ENCODE results near the gene SNRPB.
"Not testable (repeated sequence)": the region's sequence is repeated elsewhere in the genome, so short reads cannot be mapped to it uniquely, and the experiment has no call there.

The SNRPB gene

DNA sequence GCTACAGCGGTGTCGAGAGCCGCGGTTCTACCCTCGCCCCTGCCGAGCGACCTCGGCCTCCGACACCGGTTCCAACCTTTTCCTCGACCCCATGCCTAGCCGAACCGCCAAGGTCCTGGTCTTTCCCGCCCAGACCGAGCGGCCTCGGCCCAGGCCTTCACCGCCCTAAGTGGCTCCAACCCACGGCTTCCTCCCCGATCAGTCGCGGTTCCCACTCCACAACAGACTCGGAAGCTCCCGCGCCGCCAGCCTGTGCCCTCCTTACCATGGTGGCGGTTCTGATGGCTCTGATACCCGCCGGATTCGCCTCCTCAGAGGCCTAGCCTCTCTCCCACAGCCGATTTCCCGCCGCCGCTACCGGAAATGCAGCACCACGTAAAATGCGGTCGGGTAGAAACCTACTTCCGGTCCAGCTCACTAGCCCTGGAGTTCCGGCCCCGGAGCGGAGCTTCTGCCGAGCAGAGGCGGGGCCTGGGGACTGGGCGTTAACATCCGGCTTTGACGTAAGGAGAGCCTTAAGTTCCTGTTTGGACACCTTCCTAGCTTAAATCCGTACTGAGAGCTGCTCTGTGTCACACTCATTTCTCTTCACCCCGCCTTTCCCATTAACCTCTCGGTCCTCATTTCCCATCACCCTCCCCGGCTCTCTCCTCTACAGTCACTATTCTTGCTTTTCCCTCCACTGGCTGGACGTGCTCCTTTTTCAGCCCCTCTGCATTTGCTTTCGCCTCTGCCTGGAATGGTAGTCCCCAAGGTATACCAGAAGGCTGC lies at the start of gene SNRPB:
Gene SNRPB (minus strand): TSS at position 367 of the 771 bp plus-strand sequence. CDS start 99 bp downstream, at position 268.
- DNase-seq: peak; percentile 99

DNA sequence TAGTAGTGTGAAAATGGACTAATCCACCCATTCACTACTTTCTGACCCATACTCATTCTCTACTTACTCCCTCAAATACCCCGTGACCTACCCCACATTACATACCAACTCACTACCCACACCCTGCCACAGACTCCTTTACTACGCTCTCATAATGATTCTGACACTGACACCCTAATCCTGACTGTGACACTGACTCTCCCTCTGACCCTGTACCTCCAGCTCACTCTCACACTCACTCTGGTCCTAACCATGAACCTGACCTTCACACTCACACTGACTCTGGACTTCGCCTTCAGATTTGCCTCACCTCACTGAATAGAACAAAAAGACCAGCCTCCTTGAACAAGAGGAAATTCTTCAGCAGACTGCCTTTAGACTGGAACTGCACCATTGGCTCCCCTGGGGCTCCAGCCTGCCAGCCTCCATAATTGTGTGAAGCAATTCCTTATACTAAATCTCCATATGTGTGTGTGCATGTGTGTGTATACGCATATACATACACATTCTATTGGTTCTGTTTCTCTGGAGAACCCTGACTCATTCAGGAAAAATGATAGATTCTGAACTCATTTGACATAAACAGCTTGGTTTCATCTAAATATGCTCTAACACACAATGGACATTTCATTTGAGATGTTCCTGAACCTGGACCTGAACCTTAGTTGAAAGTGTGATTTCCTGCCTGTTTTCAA lies 48.7 kb upstream of the SNRPB start:
- DNase-seq: no peak

DNA sequence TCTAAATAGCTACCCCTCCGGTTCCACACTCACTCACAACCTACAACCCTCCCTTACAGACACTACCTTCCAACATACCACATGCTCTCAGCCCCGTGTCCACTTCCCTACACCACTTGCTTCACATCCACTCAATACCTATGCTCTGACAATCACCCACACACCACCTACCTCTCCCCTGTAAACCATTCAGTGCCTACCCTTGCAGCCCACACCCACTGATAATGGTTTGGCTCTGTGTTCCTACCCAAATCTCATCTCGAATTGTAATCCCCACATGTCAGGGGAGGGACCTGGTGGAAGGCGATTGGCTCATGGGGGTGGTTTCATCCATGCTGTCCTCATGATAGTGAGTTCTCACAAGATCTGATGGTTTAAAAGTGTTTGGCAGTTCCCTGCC lies 48.0 kb upstream of the SNRPB start:
- no peak for DNase-seq

DNA sequence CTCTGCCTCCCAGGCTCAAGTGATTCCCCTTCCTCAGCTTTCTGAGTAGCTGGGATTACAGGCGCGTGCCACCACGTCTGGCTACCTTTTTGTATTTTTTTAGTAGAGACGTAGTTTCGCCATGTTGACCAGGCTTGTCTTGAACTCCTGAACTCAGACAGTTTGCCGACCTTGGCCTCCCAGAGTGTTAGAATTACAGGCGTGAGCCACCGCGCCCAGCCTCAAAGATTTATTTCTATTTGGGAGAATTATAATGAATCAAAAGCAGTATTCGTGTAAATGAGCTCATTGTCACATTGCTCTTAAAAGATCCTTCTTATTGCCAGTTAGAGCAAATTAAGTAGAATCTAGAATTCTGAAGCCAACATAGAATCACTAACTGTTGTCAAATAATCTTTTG lies 47.5 kb upstream of the SNRPB start:
- DNase-seq: no peak

DNA sequence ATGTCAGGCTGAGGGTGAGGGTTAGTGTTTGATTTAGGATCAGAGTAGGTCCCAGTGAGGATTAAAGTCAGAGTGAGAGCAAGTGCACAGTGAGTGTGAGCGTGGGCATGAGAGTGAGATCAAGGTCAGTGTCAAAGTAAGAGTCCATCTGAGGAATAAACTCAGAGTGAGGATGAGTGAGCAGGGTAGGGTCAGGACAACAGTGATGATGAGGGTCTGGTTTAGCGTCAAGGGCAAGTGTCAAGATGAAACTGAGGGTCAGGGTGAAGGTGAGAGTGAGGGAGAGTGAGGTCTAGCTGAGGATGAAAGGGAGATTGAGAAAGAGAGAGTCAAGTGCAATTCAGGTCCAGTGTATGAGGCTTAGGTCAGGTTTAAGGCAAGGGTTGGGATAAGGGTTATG lies 45.8 kb upstream of the SNRPB start:
- DNase-seq: no peak

DNA sequence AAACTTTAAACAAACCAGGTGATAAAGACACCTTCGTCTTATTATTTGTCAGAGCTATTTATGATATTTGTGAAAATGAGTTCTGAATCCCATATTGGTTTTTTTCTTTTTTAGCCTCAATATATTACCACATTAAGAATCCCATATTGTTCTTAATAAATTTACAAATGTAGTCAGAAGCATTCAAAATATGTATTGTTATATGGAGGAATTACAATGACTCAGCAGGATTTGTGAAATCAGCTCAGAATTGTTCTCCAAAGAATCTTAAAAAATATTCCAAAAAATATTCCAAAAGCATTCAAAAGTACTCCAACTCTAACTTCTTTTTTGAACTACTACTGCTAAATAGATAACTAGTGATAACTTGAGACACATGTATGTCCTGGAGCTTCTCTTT lies 44.6 kb upstream of the SNRPB start:
- DNase-seq: no peak

DNA sequence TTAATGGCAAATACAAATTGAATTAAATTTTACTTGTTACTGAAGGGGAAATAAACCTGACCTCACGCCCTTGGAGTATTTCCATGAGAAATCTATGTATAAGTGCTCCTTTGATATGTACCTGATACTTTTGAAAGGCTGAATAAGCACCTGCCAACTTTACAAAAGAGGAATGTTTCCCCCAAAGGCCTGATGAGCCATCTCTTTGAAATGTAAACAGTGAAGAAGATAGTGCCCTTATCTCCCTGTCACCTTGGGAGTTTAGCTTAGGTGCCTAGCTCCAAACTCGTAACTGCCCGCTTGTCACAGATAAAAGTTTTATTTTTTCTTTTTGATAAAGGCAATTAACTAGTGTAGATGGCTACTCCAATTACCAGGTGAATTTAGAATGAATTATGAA lies 39.2 kb upstream of the SNRPB start:
- DNase-seq: no peak

DNA sequence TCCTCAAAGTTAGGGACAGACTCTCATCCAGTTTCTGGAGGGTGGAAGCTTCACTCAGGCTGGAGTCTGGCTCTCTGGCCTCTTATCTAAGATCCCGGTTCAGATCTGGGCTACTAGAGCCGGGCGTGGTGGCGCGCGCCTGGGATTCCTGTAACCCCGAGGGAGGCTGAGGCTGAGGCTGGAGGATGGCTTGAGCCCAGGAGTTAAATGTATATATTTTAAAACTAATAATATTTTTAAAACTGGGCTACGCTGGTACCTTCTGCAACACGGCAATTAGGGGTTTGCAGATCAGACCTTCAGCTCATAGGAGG lies 38.8 kb upstream of the SNRPB start:
- no peak for DNase-seq

DNA sequence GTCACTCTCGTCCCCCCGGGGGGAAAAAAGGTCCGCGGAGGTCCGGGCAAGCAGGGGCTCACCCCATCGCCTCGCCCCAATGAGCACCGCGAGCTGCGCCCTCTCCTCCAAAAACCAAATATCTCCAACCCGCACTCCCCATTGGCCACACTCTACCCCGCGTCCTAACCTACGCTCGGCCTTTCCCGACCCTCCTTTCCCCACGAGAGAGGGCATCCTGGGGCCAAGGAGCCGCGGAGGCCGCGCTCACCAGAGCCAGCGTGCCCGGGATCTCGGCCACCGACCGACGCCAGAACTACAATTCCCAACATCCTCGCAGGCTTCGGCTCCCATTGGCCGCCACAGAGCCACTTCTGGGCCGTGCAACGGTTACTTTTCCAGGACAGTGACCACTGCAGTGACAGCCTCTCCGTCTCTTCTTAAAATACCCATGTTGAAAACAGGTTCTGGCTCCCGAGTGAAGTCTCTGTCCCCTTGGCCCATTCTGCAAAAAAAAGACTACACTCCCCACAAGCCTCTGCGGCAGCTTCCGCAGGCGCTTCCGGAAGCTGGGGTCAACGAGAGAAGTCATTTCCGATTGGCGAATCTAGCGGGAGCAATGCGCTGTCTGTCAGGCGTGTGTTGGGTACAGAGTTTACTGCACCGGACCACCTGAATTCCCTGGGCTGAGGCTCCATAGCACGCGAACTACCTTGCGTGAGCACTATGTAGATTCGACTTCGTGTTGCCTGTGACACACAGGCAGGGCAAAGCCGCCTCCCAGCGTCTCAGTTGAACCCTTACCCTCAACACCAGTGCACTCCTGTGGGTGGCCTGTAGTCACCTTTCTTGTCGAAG lies 38.3 kb upstream of the SNRPB start, which contains the start of gene ZNF343:
Gene ZNF343 (minus strand): TSS at position 285 of the 837 bp plus-strand sequence. CDS start 15,020 bp downstream, outside the sequence.
- peak; percentile 82 for DNase-seq

DNA sequence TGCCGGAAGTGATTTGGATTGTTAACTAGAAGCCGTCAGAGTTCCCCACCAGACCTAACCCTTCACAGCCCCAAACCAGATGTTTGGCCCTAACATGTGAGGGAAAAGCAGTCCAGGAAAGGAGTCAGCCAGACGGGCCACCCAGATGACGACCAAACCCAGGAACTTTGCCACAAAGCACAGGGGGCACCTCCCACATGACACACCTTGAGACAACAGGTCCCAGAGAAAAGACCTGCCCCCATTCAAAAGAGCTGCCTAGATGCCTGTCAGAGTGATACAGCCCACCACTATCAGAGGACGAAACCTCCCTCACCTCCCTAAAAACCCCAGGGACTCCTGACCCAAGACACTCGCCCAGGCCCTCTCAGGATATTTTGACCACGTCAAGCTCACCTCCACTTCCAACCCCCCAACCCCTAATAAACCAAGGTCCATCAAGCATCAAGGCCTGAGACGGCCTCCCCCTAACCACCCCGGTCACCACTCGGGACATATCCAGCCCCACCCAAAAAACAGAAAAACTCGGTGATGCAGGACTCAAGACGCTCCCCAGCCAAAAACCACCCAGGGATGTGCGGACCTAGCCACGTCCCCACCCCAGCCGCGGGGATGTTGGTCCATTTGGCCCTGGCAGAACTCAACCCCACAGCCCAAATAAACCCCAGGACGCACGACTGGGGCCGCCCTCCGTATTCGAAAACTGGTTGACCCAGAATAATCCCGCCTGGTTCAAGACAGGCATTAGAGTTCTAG lies 37.5 kb upstream of the SNRPB start:
- DNase-seq: no peak

DNA sequence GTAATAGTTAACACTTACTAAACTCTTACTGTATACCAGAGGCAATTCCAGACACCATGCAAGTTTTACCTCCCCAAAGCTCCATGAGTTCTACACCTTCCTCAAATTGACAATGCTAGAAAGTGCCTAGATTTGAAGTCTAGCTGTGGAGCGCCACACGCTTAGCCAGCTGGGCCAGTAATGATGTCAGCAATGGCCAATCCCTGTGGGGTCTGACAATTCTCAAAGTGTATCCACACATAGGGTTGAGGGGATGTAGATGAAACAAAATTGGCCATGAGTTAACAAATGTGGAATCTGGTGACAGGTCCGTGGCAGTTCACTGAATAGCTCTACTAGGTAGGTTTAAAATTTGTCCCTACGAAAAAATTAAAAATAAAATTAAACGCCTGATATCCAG lies 36.9 kb upstream of the SNRPB start:
- no peak for DNase-seq

DNA sequence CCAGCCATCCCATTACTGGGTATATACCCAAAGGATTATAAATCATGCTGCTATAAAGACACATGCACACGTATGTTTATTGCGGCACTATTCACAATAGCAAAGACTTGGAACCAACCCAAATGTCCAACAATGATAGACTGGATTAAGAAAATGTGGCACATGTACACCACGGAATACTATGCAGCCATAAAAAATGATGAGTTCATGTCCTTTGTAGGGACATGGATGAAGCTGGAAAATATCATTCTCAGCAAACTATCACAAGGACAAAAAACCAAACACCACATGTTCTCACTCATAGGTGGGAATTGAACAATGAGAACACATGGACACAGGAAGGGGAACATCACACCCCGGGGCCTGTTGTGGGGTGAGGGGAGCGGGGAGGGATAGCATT lies 35.8 kb upstream of the SNRPB start:
- not testable (repeated sequence) for DNase-seq

DNA sequence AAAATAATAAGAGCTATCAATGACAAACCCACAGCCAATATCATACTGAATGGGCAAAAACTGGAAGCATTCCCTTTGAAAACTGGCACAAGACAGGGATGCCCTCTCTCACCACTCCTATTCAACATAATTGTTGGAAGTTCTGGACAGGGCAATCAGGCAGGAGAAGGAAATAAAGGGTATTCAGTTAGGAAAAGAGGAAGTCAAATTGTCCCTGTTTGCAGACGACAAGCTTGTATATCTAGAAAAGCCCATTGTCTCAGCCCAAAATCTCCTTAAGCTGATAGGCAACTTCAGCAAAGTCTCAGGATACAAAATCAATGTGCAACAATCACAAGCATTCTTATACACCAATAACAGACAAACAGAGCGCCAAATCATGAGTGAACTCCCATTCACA lies 34.2 kb upstream of the SNRPB start:
- not testable (repeated sequence) for DNase-seq

DNA sequence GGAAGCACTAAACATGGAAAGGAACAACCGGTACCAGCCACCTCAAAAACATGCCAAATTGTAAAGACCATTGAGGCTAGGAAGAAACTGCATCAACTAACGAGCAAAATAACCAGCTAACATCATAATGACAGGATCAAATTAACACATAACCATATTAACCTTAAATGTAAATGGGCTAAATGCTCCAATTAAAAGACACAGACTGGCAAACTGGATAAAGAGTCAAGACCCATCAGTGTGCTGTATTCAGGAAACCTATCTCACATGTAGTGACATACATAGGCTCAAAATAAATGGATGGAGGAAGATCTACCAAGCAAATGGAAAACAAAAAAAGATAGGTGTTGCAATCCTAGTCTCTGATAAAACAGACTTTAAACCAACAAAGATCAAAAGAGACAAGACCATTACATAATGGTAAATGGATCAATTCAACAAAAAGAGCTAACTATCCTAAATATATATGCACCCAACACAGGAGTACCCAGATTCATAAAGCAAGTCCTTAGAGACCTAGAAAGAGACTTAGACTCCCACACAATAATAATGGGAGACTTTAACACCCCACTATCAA lies 32.3 kb upstream of the SNRPB start:
- DNase-seq: not testable (repeated sequence)

DNA sequence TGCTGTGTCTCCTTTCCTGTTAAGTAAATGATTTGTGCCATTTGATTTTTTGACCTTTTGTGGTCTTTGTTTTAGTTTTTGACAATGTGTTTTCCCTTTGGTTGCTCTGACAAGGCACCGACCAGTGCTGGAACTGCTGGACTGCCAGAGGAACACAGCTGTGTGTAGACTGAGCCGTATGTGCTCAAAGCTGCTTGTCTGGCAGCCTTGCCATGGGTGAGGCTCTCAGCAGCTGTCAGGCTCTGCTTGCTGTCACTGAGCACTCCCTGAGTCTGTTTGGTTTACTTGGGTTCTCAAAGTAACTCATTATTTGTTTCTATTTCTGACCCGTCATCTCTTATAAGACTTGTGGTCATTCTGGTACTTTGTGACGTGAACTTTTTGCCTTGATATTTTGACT lies 15.1 kb upstream of the SNRPB start:
- no peak for DNase-seq

DNA sequence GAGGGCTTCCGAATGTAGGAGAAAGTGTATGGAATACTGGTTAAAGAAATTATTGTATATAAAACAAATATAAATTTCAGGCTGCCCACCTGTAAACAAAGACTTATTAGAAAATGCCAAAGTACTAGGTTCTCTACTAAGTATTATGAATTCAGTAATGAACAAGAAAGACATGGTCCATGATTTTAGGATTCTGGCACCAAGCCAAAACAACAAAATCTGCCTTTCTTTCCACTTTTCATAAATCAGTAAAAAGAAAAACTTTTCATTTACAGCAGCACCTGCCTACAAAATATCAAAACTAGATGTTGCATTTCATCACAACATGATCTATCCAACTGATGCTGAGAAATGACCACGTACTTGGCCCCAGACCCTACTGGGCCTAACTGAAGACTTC lies 14.5 kb upstream of the SNRPB start:
- DNase-seq: no peak

DNA sequence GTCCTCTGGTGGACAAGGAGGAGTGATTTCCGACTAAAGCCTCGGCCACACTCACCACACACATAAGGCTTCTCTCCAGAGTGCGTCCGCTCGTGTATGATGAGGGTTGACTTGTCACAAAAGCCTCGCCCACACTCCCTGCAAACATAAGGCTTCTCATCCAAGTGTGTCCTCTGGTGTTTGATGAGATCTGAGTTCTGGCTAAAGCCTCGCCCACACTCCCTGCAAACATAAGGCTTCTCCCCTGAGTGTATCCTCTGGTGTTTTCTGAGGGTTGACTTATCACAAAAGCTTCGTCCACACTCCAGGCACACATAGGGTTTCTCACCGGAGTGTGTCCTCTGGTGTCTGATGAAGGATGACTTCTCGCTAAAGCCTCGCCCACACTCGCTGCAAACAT lies 12.9 kb upstream of the SNRPB start:
- DNase-seq: no peak

DNA sequence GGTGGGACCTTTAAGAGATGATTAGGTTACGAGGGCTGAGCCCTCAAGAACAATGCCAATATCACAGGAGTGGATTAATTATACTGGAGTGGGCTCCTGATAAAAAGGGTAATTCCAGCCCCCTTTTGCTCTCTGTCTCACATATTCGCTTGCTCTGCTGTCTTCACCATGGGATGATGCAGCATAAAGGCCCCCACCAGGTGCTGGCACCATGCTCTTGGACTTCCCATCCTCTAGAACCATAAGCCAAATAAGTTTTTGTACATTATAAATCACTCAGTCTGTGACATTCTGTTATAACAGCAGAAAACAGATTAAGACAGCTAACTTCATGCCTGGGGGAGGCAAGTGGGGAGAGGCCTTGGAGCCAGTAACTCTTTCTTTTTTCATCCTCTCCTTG lies 9.8 kb upstream of the SNRPB start:
- DNase-seq: no peak

DNA sequence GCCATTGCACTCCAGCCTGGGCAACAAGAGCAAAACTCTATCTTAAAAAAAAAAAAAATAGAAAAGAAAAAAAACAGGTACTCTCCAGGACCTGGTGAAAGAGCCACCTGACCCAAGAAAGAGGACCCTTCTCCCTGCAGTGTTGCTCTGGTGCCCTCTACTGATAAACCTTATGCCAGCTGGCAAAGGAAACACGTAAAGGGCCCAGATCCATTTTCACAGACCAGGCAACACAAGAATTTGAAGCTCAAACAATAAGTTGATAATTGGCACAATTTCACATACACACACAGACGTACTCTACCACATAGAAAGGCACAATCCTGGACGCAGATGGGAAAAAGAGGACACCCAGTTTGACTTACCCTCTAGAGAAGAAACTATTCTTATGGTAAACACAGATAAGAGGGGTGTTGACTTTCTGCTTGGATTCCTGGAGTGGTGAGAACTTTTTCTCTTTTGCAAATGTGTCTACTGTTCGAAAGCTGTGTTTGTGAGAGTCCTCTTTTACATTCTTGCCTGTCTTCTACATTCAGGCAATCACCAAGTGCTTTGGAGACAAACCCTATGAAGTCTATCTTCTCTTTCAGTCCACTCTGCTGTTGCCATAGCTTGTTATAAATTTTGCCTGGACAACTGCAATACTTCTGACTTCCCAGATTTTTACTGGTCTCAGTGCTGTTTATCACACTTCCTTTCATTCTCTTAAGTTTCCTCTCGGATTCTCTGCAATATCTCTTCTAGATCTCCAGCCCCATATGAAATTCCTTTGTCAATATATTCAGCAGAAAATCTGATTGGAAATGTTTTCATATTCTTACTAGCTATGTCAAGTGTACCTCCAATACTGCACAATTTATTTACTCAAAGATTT lies 6.4 kb upstream of the SNRPB start:
- no peak for DNase-seq

DNA sequence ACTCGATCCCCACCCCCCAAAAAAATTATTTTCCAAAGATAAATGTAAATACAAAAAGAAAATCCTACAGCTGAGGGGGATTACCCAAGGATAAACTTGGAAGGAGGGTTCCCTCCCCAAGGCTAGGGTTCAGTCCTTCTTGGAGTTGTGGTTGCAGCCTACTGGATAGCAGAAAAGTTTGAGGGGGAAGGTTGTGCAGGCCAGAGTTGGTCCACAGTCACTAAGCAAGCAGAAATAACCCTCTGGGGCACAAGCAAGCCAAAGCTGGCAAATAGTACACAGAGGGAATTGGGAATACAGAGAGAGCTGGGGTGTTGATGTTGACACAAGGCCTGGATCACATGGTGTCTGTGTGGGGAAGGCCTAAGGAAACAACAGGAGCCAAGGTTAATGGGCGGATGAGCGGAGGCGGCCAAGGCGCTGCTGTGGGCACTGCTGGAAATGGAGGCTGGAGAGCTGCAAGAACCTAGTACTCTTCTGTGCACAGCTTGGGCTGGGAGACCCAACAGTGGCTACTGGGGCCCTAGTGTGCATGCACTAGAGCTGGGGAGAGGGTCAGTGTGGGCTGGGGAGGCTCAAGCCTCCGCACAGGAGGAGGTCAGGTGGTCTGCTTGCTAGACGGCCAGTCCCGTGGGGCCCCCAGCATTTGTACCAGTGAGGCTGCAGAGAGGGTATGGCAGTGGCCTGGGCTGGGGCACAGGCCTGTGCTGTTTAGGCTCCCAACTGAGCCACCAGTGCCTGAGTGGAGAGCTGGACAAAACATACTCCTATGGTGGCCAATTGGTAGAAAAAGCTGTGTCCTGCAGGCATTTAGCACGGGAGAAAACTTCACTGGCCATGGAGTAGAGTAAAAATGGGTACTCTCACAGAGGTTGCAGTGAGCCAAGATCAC lies 5.5 kb upstream of the SNRPB start:
- no peak for DNase-seq
